Spinal cord (tissue), 10 donors: ENCODE measurements around the gene STAM. TPM values are rescaled to one million over a fixed set of nuclear protein-coding genes. Genes with fewer than 3 reads are reported as not detected.
"Not testable (repeated sequence)": the region's sequence is repeated elsewhere in the genome, so short reads cannot be mapped to it uniquely, and the experiment has no call there.

Experiments
- DNase-seq, 6 donors: peaks; one replicate each; pipeline versions ENCODE4 v3.0.0 to v3.0.0-alpha.2; 2013 to 2015; ENCODE audit warnings: low spot score in 6 of 6, low read depth in 4 of 6
- H3K27ac ChIP-seq: one replicate; pipeline ENCODE4 v1.5.1; 2013; ENCODE audit warnings: low read depth, low read length, control low read depth
- H3K27me3 ChIP-seq: one replicate; pipeline ENCODE4 v1.6.1; 2013; ENCODE audit warnings: low read length; ENCODE audit not compliant: control insufficient read depth, insufficient read depth
- H3K36me3 ChIP-seq: one replicate; pipeline ENCODE4 v1.6.1; 2013; ENCODE audit warnings: low read length; ENCODE audit not compliant: control insufficient read depth, insufficient read depth
- H3K4me1 ChIP-seq: one replicate; pipeline ENCODE4 v1.6.1; 2013; ENCODE audit warnings: low read length; ENCODE audit not compliant: control insufficient read depth, insufficient read depth
- H3K4me3 ChIP-seq: one replicate; pipeline ENCODE4 v1.5.1; 2013; ENCODE audit warnings: low read depth, low read length, control low read depth
- H3K9me3 ChIP-seq: one replicate; pipeline ENCODE4 v1.6.1; 2013; ENCODE audit warnings: low read length; ENCODE audit not compliant: control insufficient read depth, insufficient read depth
- whole genome bisulfite sequencing: methylation state at CpG from one replicate; pipeline ENCODE4 v1.1.5; 2013; ENCODE audit warnings: missing lambda C conversion rate; ENCODE audit not compliant: insufficient coverage; 5-methylcytosine and 5-hydroxymethylcytosine counted together
- polyA plus RNA-seq, 2 donors: library from polyadenylated mRNA; unstranded; fragments of 120-200 nt; gene quantifications; one replicate each; pipeline ENCODE4 v1.2.1, GENCODE V29; 2013; ENCODE audit not compliant: insufficient read length in 2 of 2
- total RNA-seq, 2 donors: library from RNA; depleted of rRNA in 1 of 2; stranded (reverse); fragments of 120-200 nt in 1 of 2; fragments of >200 nt in 1 of 2; gene quantifications; one replicate each; pipeline versions ENCODE4 v1.2.3 to v1.2.4, GENCODE V29; 2013 to 2014
- donor health status: healthy.

STAM gene
- total and polyA plus RNA-seq, 4 donors = 29.9 to 55.3 (median 41.8) TPM

- Histone ChIP-seq H3K9me3 (no peaks in the 10 kb centered on the region), H3K4me1 (no peaks in the 10 kb centered on the region), H3K27ac (no peak overlapping the region), H3K4me3 (peak overlapping the region; percentile 29), H3K36me3 (peaks cover 14% of the 10 kb centered on the region), H3K27me3 (no peaks in the 10 kb centered on the region)
- peak in 4 of 6 donors; percentile 22 to 88 (median 29) for DNase-seq
- 15% methylated on average over 14 of the region's 18 CpGs for WGBS
These were observed 68.9 kb downstream of the STAM start for GRCh38 chr10:17712717-17713471.

DNA sequence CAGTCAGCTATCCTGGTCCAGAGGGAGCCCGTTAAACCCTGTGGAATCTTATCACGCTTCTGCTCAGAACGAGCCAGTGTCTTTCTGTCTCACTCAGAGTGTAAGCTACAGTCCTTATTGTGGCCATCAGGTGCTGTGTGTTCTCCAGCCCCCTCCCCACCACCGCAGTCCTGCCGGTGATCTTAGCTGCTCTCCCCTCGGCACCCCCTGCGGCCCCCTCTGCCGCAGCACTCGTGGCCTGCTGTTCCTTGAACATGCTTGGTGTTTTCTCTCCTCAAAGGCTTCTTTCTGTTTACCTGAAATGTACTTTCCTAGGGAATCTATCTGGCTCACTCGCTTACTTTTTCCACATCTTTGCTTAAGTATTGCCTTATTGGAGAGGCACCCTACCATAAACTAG lies 69.8 kb downstream of the STAM start:
- no peak overlapping the region for H3K27ac ChIP-seq
- H3K27me3 ChIP-seq = no peaks in the 10 kb centered on the region
- H3K9me3 ChIP-seq = no peaks in the 10 kb centered on the region
- no peak for DNase-seq
- no peaks in the 10 kb centered on the region for H3K4me1 ChIP-seq
- H3K4me3 ChIP-seq = no peak overlapping the region
- 84% methylated on average over 10 of the region's 10 CpGs for WGBS
- H3K36me3 ChIP-seq = peaks cover 10% of the 10 kb centered on the region

GRCh38 chr10:17716161-17716560 lies 72.2 kb downstream of the STAM start:
- Histone ChIP-seq H3K36me3 (peaks cover 8% of the 10 kb centered on the region), H3K9me3 (no peaks in the 10 kb centered on the region)

DNA sequence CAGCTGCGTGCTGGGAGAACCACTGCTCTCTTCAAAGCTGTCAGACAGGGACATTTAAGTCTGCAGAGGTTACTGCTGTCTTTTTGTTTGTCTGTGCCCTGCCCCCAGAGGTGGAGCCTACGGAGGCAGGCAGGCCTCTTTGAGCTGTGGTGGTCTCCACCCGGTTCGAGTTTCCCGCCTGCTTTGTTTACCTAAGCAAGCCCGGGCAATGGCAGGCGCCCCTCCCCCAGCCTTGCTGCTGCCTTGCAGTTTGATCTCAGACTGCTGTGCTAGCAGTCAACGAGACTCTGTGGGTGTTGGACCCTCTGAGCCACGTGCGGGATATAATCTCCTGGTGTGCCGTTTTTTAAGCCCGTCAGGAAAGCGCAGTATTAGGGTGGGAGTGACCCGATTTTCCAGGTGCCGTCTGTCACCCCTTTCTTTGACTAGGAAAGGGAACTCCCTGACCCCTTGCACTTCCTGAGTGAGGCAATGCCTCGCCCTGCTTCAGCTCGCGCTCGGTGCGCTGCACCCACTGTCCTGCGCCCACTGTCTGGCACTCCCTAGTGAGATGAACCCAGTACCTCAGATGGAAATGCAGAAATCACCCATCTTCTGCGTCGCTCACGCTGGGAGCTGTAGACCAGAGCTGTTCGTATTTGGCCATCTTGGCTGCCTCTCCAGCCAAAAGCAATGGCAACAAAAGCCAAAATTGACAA lies 78.5 kb downstream of the STAM start:
- H3K4me1 ChIP-seq, H3K27ac ChIP-seq, DNase-seq, H3K9me3 ChIP-seq, H3K27me3 ChIP-seq, H3K36me3 ChIP-seq, H3K4me3 ChIP-seq: not testable (repeated sequence)
- WGBS = 94% methylated on average over 14 of the region's 25 CpGs

More at GRCh38 chr10:17716161-17716560, 72.2 kb downstream of the STAM start:
- WGBS = no CpG with 5 or more reads among the region's 4 CpGs
- no peak for DNase-seq
- Histone ChIP-seq H3K27me3 (no peaks in the 10 kb centered on the region), H3K4me1 (no peaks in the 10 kb centered on the region), H3K4me3 (no peak overlapping the region), H3K27ac (no peak overlapping the region)

GRCh38 chr10:17725703-17726102 lies 81.8 kb downstream of the STAM start:
- DNase-seq = no peak
- Histone ChIP-seq H3K4me1 (no peaks in the 10 kb centered on the region), H3K4me3 (no peak overlapping the region), H3K36me3 (peaks cover 4% of the 10 kb centered on the region), H3K27me3 (no peaks in the 10 kb centered on the region), H3K27ac (no peak overlapping the region), H3K9me3 (no peaks in the 10 kb centered on the region)
- 81% methylated on average over 6 of the region's 7 CpGs for WGBS

GRCh38 chr10:17729630-17730029 lies 85.7 kb downstream of the STAM start:
- WGBS = 100% methylated on average over 1 of the region's 6 CpGs
- Histone ChIP-seq H3K27me3 (no peaks in the 10 kb centered on the region), H3K4me3 (no peak overlapping the region), H3K9me3 (no peaks in the 10 kb centered on the region), H3K27ac (no peak overlapping the region), H3K4me1 (no peaks in the 10 kb centered on the region), H3K36me3 (no peaks in the 10 kb centered on the region)
- DNase-seq = no peak

DNA sequence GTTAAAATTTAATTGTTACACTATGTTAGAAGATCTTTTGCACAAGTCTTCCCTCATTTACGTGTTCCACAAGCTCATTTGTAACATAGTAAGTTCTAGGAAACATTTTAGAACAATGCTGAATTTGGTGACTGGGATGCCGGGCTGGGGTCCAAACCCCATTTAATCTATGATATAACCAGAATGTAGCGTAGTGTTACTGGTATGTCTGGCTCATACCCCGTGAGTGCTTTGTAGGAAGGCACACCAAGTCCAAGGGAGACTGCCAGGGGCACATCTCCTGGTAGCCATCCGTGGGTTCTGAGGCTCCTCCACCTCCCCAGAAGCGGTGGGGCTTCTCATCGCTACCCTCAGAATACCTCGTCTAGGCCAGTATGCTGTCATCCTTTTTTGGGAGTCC lies 86.7 kb downstream of the STAM start:
- H3K27me3 ChIP-seq = no peaks in the 10 kb centered on the region
- DNase-seq = no peak
- no peaks in the 10 kb centered on the region for H3K4me1 ChIP-seq
- no peak overlapping the region for H3K4me3 ChIP-seq
- no peaks in the 10 kb centered on the region for H3K36me3 ChIP-seq
- H3K9me3 ChIP-seq = no peaks in the 10 kb centered on the region
- H3K27ac ChIP-seq = no peak overlapping the region
- 89% methylated on average over 6 of the region's 8 CpGs for WGBS

GRCh38 chr10:17731331-17732020 lies 87.5 kb downstream of the STAM start:
- no peaks in the 10 kb centered on the region for H3K27me3 ChIP-seq
- no peaks in the 10 kb centered on the region for H3K9me3 ChIP-seq
- 60% methylated on average over 1 of the region's 4 CpGs for WGBS
- H3K27ac ChIP-seq = no peak overlapping the region
- no peak for DNase-seq
- H3K4me3 ChIP-seq = no peak overlapping the region
- H3K4me1 ChIP-seq = no peaks in the 10 kb centered on the region
- no peaks in the 10 kb centered on the region for H3K36me3 ChIP-seq

GRCh38 chr10:17733620-17734019 lies 89.7 kb downstream of the STAM start:
- H3K4me1 ChIP-seq = peaks cover 3% of the 10 kb centered on the region
- no peaks in the 10 kb centered on the region for H3K36me3 ChIP-seq
- no peak for DNase-seq
- WGBS = 91% methylated on average over 6 of the region's 6 CpGs
- no peak overlapping the region for H3K4me3 ChIP-seq
- no peaks in the 10 kb centered on the region for H3K9me3 ChIP-seq
- H3K27ac ChIP-seq = no peak overlapping the region
- H3K27me3 ChIP-seq = no peaks in the 10 kb centered on the region
